ENCODE data around the gene NPAS3.
A peak's percentile ranks its signal among the peaks of the same experiment; 100 is the strongest.

Gene NPAS3

GRCh38 chr14:33486332-33486890 lies 547.7 kb downstream of the NPAS3 start:
- Mint-ChIP-seq H3K27ac (no peak overlapping the region), H3K4me3 (no peak overlapping the region), H3K4me1 (no peaks in the 10 kb centered on the region), H3K9me3 (no peaks in the 10 kb centered on the region), H3K27me3 (peaks cover 25% of the 10 kb centered on the region)
- ATAC-seq (no peak), DNase-seq (no peak)

- Mint-ChIP-seq H3K4me3 (no peak overlapping the region), H3K4me1 (no peaks in the 10 kb centered on the region), H3K27me3 (peaks cover 21% of the 10 kb centered on the region), H3K27ac (no peak overlapping the region), H3K9me3 (no peaks in the 10 kb centered on the region)
- ATAC-seq (no peak), DNase-seq (no peak)
Observed at GRCh38 chr14:33488582-33488981, 549.9 kb downstream of the NPAS3 start.

GRCh38 chr14:33490555-33490954 lies 551.9 kb downstream of the NPAS3 start:
- DNase-seq: no peak
- H3K27ac Mint-ChIP-seq: no peak overlapping the region

GRCh38 chr14:33491112-33491511 lies 552.4 kb downstream of the NPAS3 start:
- peaks cover under 1% of the 10 kb centered on the region for H3K27me3 Mint-ChIP-seq
- ATAC-seq: no peak
- DNase-seq: no peak
- H3K9me3 Mint-ChIP-seq: peaks cover 6 to 15% of the 10 kb centered on the region in 2 donors
- no peaks in the 10 kb centered on the region for H3K4me1 Mint-ChIP-seq
- H3K27ac Mint-ChIP-seq: no peak overlapping the region
- H3K4me3 Mint-ChIP-seq: no peak overlapping the region

More at GRCh38 chr14:33490555-33490954, 551.9 kb downstream of the NPAS3 start:
- no peaks in the 10 kb centered on the region for H3K4me1 Mint-ChIP-seq
- H3K4me3 Mint-ChIP-seq: no peak overlapping the region
- ATAC-seq: no peak
- peaks cover 7% of the 10 kb centered on the region for H3K27me3 Mint-ChIP-seq
- peaks cover 6 to 10% of the 10 kb centered on the region in 2 donors for H3K9me3 Mint-ChIP-seq

- Mint-ChIP-seq H3K9me3 (peaks cover 6 to 21% of the 10 kb centered on the region in 2 donors), H3K27me3 (no peaks in the 10 kb centered on the region), H3K4me1 (no peaks in the 10 kb centered on the region), H3K27ac (no peak overlapping the region), H3K4me3 (no peak overlapping the region)
- no peak for DNase-seq
- ATAC-seq: no peak
Observed at GRCh38 chr14:33492491-33492890, 553.8 kb downstream of the NPAS3 start.

- no peak for DNase-seq
- Mint-ChIP-seq H3K4me1 (no peaks in the 10 kb centered on the region), H3K9me3 (peaks cover 6 to 21% of the 10 kb centered on the region in 2 donors), H3K4me3 (no peak overlapping the region), H3K27ac (no peak overlapping the region), H3K27me3 (no peaks in the 10 kb centered on the region)
- ATAC-seq: no peak
Observed at GRCh38 chr14:33493266-33493665, 554.6 kb downstream of the NPAS3 start.

- Mint-ChIP-seq H3K9me3 (peaks cover 9 to 21% of the 10 kb centered on the region in 2 donors), H3K27me3 (no peaks in the 10 kb centered on the region), H3K27ac (no peak overlapping the region)
Observed at GRCh38 chr14:33493990-33494389, 555.3 kb downstream of the NPAS3 start.

GRCh38 chr14:33499687-33500086 lies 561.0 kb downstream of the NPAS3 start:
- no peaks in the 10 kb centered on the region for H3K27me3 Mint-ChIP-seq
- DNase-seq (no peak), ATAC-seq (no peak)
- H3K9me3 Mint-ChIP-seq: peaks cover 12 to 20% of the 10 kb centered on the region in 2 donors
- no peak overlapping the region for H3K4me3 Mint-ChIP-seq
- no peaks in the 10 kb centered on the region for H3K4me1 Mint-ChIP-seq
- no peak overlapping the region for H3K27ac Mint-ChIP-seq

More at GRCh38 chr14:33493990-33494389, 555.3 kb downstream of the NPAS3 start:
- DNase-seq (no peak), ATAC-seq (no peak)
- Mint-ChIP-seq H3K4me3 (no peak overlapping the region), H3K4me1 (no peaks in the 10 kb centered on the region)

- ATAC-seq: no peak
- DNase-seq: no peak
- no peak overlapping the region for H3K4me3 Mint-ChIP-seq
- H3K4me1 Mint-ChIP-seq: no peaks in the 10 kb centered on the region
- H3K27me3 Mint-ChIP-seq: no peaks in the 10 kb centered on the region
- H3K9me3 Mint-ChIP-seq: peaks cover 0 to 8% of the 10 kb centered on the region in 2 donors
- H3K27ac Mint-ChIP-seq: no peak overlapping the region
Observed at GRCh38 chr14:33504246-33505099, 565.8 kb downstream of the NPAS3 start.

GRCh38 chr14:33505266-33505962 lies 566.7 kb downstream of the NPAS3 start:
- no peak overlapping the region for H3K27ac Mint-ChIP-seq
- ATAC-seq: no peak
- H3K4me1 Mint-ChIP-seq: no peaks in the 10 kb centered on the region
- no peak for DNase-seq
- H3K27me3 Mint-ChIP-seq: no peaks in the 10 kb centered on the region
- no peak overlapping the region for H3K4me3 Mint-ChIP-seq
- H3K9me3 Mint-ChIP-seq: peaks cover 0 to 8% of the 10 kb centered on the region in 2 donors

GRCh38 chr14:33505963-33506329 lies 567.3 kb downstream of the NPAS3 start:
- DNase-seq (no peak), ATAC-seq (no peak)
- H3K4me1 Mint-ChIP-seq: no peaks in the 10 kb centered on the region
- H3K9me3 Mint-ChIP-seq: peaks cover 0 to 8% of the 10 kb centered on the region in 2 donors
- H3K27me3 Mint-ChIP-seq: no peaks in the 10 kb centered on the region
- H3K27ac Mint-ChIP-seq: no peak overlapping the region
- H3K4me3 Mint-ChIP-seq: no peak overlapping the region

- Mint-ChIP-seq H3K4me3 (no peak overlapping the region), H3K27me3 (no peaks in the 10 kb centered on the region), H3K27ac (no peak overlapping the region), H3K9me3 (peaks cover 0 to 8% of the 10 kb centered on the region in 2 donors), H3K4me1 (no peaks in the 10 kb centered on the region)
- ATAC-seq: no peak
- DNase-seq: no peak
Observed at GRCh38 chr14:33508126-33509062, 569.7 kb downstream of the NPAS3 start.

- Mint-ChIP-seq H3K27me3 (no peaks in the 10 kb centered on the region), H3K4me1 (no peaks in the 10 kb centered on the region), H3K27ac (peak overlapping the region in 1 of 2 donors; percentile 24), H3K9me3 (peaks cover 0 to 8% of the 10 kb centered on the region in 2 donors), H3K4me3 (no peak overlapping the region)
- DNase-seq: no peak
- no peak for ATAC-seq
Observed at GRCh38 chr14:33509454-33509853, 570.8 kb downstream of the NPAS3 start.

- DNase-seq (no peak), ATAC-seq (no peak)
- no peaks in the 10 kb centered on the region for H3K27me3 Mint-ChIP-seq
Observed at GRCh38 chr14:33510063-33510481, 571.4 kb downstream of the NPAS3 start.

GRCh38 chr14:33510991-33511390 lies 572.3 kb downstream of the NPAS3 start:
- ATAC-seq: no peak
- Mint-ChIP-seq H3K27ac (no peak overlapping the region), H3K4me3 (no peak overlapping the region), H3K9me3 (peaks cover 0 to under 1% of the 10 kb centered on the region in 2 donors), H3K4me1 (no peaks in the 10 kb centered on the region), H3K27me3 (no peaks in the 10 kb centered on the region)
- no peak for DNase-seq

More at GRCh38 chr14:33510063-33510481, 571.4 kb downstream of the NPAS3 start:
- Mint-ChIP-seq H3K4me1 (no peaks in the 10 kb centered on the region), H3K9me3 (peaks cover 0 to 5% of the 10 kb centered on the region in 2 donors), H3K4me3 (no peak overlapping the region), H3K27ac (no peak overlapping the region)
